ENCODE data around the gene MRPS18B.
"Not testable (repeated sequence)": the region's sequence is repeated elsewhere in the genome, so short reads cannot be mapped to it uniquely, and the experiment has no call there.

Gene MRPS18B

DNA sequence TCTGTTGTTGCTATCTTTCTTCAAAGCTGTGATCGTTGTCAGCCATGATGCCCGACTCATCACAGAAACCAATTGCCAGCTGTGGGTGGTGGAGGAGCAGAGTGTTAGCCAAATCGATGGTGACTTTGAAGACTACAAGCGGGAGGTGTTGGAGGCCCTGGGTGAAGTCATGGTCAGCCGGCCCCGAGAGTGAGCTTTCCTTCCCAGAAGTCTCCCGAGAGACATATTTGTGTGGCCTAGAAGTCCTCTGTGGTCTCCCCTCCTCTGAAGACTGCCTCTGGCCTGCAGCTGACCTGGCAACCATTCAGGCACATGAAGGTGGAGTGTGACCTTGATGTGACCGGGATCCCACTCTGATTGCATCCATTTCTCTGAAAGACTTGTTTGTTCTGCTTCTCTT is 27.1 kb upstream of the MRPS18B start:
- no peak overlapping the region for H3K4me3 ChIP-seq (ENCODE audit: low read depth, low read length)
- TF ChIP-seq POLR2A (IDR thresholded peaks at IDR 0.05; ENCODE audit: extremely low read depth, insufficient read length), result no peak
- no peak for TF ChIP-seq MYC (IDR thresholded peaks at IDR 0.05; ENCODE audit: low read depth, low read length)
- no peak for TF ChIP-seq MAX (IDR thresholded peaks at IDR 0.05; ENCODE audit: low read depth, low read length)
- TF ChIP-seq, protein P1, sequence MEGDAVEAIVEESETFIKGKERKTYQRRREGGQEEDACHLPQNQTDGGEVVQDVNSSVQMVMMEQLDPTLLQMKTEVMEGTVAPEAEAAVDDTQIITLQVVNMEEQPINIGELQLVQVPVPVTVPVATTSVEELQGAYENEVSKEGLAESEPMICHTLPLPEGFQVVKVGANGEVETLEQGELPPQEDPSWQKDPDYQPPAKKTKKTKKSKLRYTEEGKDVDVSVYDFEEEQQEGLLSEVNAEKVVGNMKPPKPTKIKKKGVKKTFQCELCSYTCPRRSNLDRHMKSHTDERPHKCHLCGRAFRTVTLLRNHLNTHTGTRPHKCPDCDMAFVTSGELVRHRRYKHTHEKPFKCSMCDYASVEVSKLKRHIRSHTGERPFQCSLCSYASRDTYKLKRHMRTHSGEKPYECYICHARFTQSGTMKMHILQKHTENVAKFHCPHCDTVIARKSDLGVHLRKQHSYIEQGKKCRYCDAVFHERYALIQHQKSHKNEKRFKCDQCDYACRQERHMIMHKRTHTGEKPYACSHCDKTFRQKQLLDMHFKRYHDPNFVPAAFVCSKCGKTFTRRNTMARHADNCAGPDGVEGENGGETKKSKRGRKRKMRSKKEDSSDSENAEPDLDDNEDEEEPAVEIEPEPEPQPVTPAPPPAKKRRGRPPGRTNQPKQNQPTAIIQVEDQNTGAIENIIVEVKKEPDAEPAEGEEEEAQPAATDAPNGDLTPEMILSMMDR (IDR thresholded peaks at IDR 0.05; ENCODE audit: low read depth, low read length), result no peak
- no peak for DNase-seq (ENCODE audit: low read depth)

- no peak overlapping the region for H3K4me3 ChIP-seq (ENCODE audit: low read depth, low read length)
- no peak for DNase-seq (ENCODE audit: low read depth)
- no peak for TF ChIP-seq POLR2A (IDR thresholded peaks at IDR 0.05; ENCODE audit: extremely low read depth, insufficient read length)
- TF ChIP-seq MYC (IDR thresholded peaks at IDR 0.05; ENCODE audit: low read depth, low read length), result no peak
Observed at GRCh38 chr6:30591008-30591407, 26.6 kb upstream of the MRPS18B start.

- TF ChIP-seq MYC (IDR thresholded peaks at IDR 0.05; ENCODE audit: low read depth, low read length) (no peak), MAX (IDR thresholded peaks at IDR 0.05; ENCODE audit: low read depth, low read length) (no peak), POLR2A (IDR thresholded peaks at IDR 0.05; ENCODE audit: extremely low read depth, insufficient read length) (no peak)
- TF ChIP-seq, protein P1 (IDR thresholded peaks at IDR 0.05; ENCODE audit: low read depth, low read length), result no peak
- DNase-seq (ENCODE audit: low read depth), result no peak
Observed at GRCh38 chr6:30592287-30592686, 25.4 kb upstream of the MRPS18B start.

GRCh38 chr6:30597315-30598144 is 20.1 kb upstream of the MRPS18B start:
- TF ChIP-seq MYC (IDR thresholded peaks at IDR 0.05; ENCODE audit: low read depth, low read length) (peak; percentile 13; the same call in 1 of the 2 replicates), POLR2A (IDR thresholded peaks at IDR 0.05; ENCODE audit: extremely low read depth, insufficient read length) (peak; percentile 16)
- TF ChIP-seq, protein P1 (IDR thresholded peaks at IDR 0.05; ENCODE audit: low read depth, low read length), result peak; percentile 82
- DNase-seq (ENCODE audit: low read depth), result peak; percentile 82
- not testable (repeated sequence) for H3K4me3 ChIP-seq (ENCODE audit: low read depth, low read length)

More at GRCh38 chr6:30592287-30592686, 25.4 kb upstream of the MRPS18B start:
- no peak overlapping the region for H3K4me3 ChIP-seq (ENCODE audit: low read depth, low read length)

- H3K4me3 ChIP-seq (ENCODE audit: low read depth, low read length), result no peak overlapping the region
- no peak for TF ChIP-seq MAX (IDR thresholded peaks at IDR 0.05; ENCODE audit: low read depth, low read length)
- TF ChIP-seq MYC (IDR thresholded peaks at IDR 0.05; ENCODE audit: low read depth, low read length), result no peak
- TF ChIP-seq, protein P1 (IDR thresholded peaks at IDR 0.05; ENCODE audit: low read depth, low read length), result no peak
- TF ChIP-seq POLR2A (IDR thresholded peaks at IDR 0.05; ENCODE audit: extremely low read depth, insufficient read length), result no peak
- no peak for DNase-seq (ENCODE audit: low read depth)
Observed at GRCh38 chr6:30598912-30599624, 18.6 kb upstream of the MRPS18B start.

DNA sequence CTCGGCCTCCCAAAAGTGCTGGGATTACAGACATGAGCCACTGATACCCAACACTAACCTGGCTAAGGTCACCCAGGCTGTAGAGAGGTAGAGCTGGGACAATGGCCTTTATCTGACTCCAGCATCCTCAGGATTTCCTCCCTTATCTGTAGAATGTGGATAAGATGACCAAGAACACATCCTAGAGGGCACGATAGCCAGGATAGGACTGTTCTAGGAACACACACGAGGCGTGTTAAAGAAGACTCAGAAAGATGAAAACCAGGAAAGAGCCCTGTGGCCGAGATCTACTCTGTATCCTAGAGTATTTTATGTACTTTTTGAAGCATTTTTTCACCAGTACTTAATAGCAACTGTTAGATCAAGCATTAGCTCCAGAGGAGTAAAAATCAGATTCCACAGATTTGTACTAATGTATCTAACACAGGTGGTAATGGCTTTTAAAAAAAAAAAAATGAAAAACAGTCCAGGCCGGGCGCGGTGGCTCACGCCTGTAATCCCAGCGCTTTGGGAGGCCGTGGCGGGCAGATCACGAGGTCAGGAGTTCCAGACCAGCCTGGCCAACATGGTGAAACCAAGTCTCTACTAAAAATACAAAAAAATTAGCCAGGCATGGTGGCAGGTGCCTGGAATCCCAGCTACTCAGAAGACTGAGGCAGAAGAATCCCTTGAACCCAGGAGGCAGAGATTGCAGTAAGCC is 17.9 kb upstream of the MRPS18B start:
- TF ChIP-seq POLR2A (IDR thresholded peaks at IDR 0.05; ENCODE audit: extremely low read depth, insufficient read length), result no peak
- TF ChIP-seq, protein P1 (IDR thresholded peaks at IDR 0.05; ENCODE audit: low read depth, low read length), result no peak
- no peak for TF ChIP-seq MAX (IDR thresholded peaks at IDR 0.05; ENCODE audit: low read depth, low read length)
- no peak for TF ChIP-seq MYC (IDR thresholded peaks at IDR 0.05; ENCODE audit: low read depth, low read length)
- H3K4me3 ChIP-seq (ENCODE audit: low read depth, low read length), result no peak overlapping the region
- DNase-seq (ENCODE audit: low read depth), result no peak
